GM12801 (cell line): ENCODE results near the gene ZFYVE27.

Experiments used
- CTCF ChIP-seq: IDR thresholded peaks from one replicate; pipeline ENCODE4 v1.5.1; 2011; ENCODE audit warnings: control low read depth; ENCODE audit not compliant: insufficient read length; ENCODE audit errors: extremely low read depth

The ZFYVE27 gene

GRCh38 chr10:97798958-97799610 is 62.2 kb downstream of the ZFYVE27 start:
- no peak for TF ChIP-seq CTCF

GRCh38 chr10:97800474-97800873 is 63.5 kb downstream of the ZFYVE27 start:
- TF ChIP-seq CTCF = no peak

- no peak for TF ChIP-seq CTCF
Observed at GRCh38 chr10:97801422-97801821, 64.5 kb downstream of the ZFYVE27 start.

GRCh38 chr10:97805096-97805884 is 68.4 kb downstream of the ZFYVE27 start:
- no peak for TF ChIP-seq CTCF

- TF ChIP-seq CTCF = no peak
Observed at GRCh38 chr10:97805949-97806348, 69.0 kb downstream of the ZFYVE27 start.

- TF ChIP-seq CTCF = no peak
Observed at GRCh38 chr10:97810446-97810845, 73.5 kb downstream of the ZFYVE27 start.
